ENCODE data around the gene PPP6R2.
"Not testable (repeated sequence)": the region's sequence is repeated elsewhere in the genome, so short reads cannot be mapped to it uniquely, and the experiment has no call there.

Gene PPP6R2

DNA sequence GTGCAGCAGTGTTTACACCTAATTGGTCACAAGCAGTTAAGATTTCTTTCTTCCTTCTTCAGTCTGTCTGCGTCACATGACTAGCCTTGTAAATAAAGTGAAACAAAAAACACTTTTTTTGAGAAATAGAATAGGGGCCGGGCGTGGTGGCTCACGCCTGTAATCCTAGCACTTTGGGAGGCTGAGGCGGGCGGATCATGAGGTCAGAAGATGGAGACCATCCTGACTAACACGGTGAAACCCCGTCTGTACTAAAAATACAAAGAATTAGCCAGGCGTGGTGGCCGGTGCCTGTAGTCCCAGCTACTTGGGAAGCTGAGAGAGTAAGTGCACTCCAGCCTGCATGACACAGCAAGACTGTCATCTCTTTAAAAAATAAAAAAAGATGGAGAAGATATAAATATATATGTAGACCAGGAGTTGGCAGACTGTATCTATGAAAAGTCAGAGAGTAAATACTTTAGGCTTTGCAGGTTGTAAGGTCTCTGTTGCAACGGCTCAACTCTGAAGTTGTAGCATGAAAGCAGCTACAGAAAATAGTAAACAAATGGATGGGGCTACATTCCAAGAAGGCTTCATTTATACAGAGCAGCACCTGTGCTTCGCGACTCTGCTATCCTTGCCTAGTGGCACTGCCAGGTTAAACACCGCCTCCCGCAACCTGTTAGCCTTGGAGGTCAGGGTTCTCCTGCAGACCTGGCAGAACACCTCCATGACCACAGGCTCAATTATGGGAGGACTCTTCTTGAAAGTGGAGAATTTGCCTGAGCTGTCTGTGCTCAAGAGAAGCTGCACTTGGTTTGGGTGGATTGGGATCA, 55.9 kb downstream of the PPP6R2 start:
- DNase-seq (ENCODE audit: low read depth) = no peak

DNA sequence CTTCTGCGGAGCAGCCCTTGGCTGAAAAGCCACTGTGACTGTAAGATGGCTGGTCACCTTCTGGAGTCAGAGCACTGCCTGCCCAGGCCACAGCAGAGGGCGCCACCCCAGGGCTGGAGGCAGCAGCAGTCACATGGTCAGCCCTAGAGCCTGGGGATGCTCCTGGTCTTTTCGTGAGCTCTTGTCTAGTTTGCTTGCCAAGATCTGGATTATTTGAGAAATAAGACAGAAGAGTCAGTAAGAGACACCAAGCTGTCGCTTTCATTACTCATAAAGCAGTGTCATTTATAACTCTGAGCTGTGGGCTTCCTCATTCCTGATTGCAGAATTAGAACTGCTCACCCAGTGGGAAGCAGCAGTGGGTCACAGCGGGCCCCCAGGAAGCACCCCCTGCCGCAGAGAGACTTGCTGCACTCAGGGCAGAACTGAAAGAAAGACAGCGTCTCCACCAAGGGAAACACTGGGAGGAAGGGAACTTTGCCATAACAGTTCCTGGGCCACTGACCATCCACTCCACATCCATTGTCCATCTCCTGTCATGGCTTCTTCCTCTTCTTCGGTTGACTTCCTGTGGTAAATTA, 56.7 kb downstream of the PPP6R2 start:
- peak; percentile 12 for DNase-seq (ENCODE audit: low read depth)

DNA sequence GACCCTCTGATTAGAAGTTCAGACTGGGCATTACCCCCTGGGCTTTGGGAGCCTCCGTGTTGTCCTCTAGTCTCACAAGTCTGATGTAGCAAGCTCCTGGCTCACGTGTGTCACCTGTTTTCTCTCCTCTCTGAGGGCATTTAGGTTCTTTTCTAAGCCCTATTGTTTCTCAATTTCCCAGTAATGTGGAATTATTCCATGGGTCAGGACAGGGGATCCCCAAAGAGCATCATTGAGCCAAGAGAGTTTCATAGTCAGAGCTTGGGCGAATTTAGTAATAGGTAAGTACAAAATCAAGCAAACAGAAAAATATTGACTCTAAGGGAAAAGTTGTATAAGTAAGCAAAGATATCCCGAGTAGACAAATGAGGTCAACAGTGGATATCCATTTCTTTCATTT, 57.3 kb downstream of the PPP6R2 start:
- DNase-seq (ENCODE audit: low read depth) = no peak

DNA sequence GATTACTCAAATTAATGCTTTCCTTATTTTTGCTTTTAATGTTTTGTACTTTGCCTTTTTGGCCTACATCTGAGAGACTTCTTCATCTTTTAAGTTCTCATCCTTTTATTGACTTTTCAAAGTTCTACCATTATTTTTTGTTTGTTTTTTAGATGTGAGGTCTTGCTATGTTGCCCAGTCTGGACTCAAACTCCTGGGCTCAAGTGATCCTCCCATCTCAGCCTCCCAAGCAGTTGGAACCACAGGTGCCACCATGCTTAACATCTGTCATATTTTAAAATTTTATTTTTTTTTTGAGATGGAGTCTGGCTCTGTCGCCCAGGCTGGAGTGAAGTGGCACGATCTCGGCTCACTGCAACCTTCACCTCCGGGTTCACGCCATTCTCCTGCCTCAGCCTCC, 57.8 kb downstream of the PPP6R2 start:
- DNase-seq (ENCODE audit: low read depth) = no peak

DNA sequence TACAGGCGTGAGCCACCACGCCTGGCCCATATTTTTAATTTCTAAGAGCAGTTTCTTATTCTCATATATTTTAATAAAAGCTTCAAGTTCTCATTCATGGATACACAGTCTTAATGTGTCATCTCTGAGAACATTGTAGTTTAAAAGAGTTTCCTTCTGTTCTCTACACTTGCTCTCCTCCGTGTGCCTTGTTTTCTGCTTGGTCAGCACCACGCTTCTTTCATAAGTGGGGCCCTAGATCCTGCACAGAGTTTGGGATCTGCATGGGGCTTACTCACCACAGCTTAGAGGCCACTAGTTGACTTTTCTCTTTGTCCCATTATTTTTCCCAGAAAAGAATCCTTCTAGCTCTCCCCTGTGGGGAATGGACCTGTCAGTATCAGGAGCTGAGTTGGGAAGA, 58.8 kb downstream of the PPP6R2 start:
- no peak for DNase-seq (ENCODE audit: low read depth)

DNA sequence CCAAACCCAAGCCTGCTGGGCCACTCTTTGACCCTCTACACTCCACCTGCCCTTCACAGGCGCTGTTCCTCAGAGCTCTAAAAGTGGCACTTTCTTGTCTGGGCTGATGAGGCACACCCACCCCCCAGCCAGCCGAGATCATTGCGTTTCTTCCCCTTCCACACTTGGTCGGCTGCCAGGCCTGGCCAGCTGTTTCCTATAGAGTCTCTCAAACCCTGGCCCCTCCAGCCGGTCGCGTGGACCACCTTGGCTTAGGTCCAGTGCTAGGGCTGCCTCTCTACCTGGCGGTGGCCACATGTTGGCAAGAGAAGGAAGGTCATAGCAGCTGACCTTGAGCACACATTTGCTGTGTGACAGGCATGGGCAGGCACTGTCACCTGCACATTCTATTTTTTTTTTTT, 60.6 kb downstream of the PPP6R2 start:
- no peak for DNase-seq (ENCODE audit: low read depth)

DNA sequence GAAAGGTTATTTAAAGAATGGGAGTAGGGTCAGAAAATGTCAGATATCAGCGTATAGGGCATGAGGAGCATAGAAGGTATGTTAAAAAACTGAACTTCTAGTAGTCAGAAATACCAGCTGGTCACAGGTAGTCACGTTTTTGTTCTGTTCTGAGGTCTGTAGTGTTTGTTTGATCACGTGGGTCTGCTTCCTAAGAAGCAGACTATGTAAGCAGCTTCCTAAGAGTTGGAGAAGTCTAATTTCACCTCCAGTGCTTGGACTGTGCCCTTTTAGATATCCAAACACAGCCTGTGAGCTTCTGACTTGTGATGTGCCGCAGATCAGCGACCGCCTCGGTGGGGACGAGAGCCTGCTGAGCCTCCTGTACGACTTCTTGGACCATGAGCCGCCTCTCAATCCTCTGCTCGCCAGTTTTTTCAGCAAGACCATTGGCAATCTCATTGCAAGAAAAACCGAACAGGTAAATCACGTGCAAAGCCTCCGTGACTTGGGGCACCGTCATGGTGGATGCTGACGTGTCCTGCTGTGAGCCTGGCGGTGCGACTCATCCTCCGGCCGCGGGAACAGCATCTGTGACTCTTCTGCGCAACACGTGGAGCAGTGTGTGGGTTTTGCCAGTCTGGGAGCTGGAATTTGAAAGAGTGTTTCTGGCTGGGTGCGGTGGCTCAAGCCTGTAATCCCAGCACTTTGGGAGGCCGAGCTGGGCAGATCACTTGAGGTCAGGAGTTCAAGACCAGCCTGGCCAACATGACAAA, 63.5 kb downstream of the PPP6R2 start:
- no peak for DNase-seq (ENCODE audit: low read depth)

DNA sequence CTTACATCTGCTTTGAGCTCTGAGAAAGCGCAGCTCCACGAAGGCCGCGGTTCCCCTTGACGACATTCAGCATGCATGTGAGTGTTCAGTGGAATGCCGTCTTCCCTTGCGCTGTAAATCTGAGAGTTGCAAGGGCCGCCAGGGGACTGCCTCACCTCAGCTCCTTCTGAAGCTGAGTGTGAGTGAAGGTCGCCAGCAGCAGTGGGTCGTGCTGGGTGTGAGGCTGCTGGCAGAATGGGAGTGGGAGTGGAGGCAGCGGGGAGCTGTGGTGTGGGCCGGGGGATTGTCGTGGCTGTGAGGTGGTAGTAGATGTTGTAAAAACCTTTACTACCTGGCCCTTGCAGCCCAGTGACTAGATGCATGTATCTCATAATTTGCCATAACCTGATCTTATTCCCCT, 65.2 kb downstream of the PPP6R2 start:
- no peak for DNase-seq (ENCODE audit: low read depth)

DNA sequence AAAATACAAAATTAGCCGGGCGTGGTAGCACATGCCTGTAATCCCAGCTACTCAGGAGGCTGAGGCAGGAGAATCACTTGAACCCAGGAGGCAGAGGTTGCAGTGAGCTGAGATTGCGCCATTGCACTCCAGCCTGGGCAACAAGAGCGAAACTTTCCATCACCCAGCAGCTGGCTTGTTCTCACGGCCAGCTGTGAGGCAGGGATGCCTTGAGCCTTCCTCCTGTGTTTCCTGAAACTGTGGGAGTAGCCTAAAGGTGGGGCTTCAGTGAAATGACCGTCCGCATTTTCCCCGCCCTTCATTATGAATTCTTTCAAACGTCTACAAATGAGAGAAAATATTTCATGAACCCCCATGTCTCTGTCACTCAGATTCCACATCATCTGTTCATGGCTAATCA, 65.8 kb downstream of the PPP6R2 start:
- not testable (repeated sequence) for DNase-seq (ENCODE audit: low read depth)

DNA sequence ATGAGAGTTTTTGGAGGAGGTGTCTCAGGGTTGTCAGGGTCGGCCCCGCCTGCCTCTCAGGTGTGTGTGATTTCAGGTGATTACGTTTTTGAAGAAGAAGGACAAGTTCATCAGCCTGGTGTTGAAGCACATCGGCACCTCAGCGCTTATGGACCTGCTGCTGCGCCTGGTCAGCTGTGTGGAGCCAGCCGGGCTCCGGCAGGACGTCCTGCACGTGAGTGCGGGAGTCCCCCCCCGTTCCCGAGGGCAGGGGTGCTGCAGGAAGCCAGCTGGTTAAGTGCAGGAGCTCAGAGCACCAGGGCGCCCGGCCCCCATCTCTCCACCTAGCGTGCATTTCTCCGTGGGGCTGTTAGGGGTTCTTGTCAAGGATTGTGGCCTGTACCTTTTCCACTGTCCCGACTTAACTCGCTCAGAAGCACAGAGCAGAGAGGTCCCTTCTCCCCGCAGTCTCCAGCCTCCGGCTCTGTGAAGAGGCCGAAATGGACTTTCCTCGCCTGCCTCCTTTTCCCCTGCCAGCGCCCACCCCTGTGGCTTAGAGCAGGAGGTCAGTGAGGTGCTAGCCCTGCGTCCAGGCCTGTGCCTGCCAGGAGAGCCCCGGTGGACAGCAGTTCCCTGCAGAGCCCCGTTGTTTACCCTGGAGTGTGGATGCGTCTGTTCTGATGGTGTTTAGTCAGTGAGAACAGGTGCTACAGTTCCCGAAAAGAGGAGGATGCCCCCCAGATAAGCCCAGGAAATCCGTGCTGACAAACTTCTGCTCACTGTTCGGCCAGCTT, 71.5 kb downstream of the PPP6R2 start:
- DNase-seq (ENCODE audit: low read depth) = no peak

DNA sequence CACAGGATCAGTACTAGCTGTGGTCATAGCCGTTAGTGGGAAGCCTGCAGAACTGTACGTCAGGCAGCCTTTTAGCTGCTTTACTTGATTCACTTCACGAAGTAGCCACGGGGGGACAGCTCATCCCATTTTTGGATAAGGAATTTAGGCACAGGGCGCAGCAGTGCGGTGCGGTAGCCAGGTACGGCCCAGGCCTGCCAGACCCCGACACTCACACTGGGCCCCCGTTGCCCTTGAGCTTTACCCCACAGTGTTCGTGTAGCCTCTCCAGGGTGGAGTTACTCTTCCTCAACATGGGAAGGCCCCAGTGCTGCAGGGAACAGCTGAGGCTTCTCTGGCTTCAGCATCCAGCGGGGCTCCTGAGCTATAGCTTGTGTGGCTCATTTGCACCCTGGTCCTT, 72.3 kb downstream of the PPP6R2 start:
- no peak for DNase-seq (ENCODE audit: low read depth)

DNA sequence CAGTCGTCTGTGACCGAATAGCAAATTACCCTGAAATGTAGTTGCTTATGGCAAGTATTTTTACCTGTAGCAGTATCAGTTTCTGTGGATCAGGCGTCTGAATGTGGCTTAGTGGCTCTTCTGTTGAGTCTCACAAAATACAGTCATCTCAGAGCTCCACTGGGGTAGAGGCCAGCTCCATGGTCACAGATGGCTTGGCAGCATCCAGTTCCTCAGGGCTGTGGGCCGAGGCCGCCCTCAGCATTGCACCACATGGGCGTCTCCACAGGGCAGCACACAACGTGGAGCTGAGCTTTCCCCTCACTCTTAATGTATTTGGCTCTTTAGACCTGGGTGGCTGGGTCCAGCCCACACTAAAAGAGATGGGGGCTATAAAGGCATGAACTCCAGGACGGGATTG, 73.9 kb downstream of the PPP6R2 start:
- DNase-seq (ENCODE audit: low read depth) = no peak

DNA sequence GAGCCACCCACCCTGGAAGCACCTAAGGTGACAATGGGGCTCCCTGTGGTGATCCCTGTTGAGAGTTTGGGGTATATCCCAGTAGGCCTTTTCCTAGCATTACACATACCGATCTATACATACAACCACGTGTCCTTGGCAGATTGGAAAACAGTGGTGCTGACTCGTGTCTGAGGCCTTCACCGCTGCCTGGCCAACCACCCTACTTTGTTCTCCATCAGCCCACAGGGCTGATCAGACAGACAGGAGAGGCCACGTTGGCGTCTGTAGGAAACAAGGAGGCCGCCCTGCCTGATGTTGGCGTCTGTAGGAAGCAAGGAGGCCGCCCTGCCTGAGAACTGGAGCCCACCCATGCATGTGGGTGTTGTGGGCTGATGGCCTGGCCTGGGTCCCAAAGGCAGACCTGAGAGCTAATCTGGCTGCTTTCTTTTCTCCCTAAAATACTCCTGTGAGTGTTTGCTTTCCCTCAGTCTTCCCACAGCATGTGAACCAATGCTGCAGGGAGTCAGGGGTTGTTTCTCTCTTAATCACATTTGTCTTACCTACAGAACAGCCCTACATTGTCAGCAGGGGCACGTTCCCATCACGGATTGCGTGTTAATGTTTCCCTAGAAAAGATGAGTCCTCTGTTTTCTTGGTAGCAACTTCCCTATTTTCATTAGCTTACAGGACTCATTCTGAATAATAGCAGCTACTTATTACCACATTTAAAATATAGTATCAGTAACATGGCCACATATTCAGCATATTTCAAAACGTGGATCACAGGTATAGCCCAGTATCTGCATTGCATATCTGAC, 74.5 kb downstream of the PPP6R2 start:
- DNase-seq (ENCODE audit: low read depth) = no peak

DNA sequence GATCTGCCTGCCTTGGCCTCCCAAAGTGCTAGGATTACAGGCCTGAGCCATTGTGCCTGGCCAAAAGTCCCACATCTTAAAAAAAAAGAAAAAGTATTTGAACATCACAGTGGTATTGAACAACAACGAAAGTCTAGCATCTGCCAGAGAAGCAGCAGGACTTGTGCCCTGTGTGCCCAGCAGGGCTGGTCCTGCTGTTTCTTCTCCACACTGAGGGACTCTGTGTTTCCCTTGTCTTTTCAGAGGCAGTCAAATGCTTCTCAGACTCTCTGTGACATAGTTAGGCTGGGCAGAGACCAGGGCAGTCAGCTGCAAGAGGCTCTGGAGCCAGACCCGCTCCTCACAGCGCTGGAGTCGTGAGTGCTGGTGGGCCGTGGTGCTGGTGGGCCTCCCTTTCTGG, 75.5 kb downstream of the PPP6R2 start:
- no peak for DNase-seq (ENCODE audit: low read depth)

DNA sequence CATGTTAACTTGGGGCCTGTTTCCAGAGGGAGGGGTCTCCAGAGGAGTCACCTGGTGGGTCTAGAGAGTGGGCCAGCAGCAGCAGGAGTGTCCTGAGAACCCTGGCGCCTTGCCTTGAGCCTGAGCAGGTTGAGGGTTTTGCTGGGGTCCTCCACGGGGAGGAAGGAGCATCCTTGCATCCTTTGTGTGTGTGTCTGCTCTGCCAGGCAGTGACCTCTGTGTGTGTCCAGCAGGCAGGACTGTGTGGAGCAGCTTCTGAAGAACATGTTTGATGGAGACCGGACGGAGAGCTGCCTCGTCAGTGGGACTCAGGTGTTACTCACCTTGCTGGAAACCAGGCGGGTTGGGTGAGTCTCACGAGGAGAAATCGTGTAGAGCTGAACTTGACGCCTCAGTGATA, 76.0 kb downstream of the PPP6R2 start:
- DNase-seq (ENCODE audit: low read depth) = no peak

DNA sequence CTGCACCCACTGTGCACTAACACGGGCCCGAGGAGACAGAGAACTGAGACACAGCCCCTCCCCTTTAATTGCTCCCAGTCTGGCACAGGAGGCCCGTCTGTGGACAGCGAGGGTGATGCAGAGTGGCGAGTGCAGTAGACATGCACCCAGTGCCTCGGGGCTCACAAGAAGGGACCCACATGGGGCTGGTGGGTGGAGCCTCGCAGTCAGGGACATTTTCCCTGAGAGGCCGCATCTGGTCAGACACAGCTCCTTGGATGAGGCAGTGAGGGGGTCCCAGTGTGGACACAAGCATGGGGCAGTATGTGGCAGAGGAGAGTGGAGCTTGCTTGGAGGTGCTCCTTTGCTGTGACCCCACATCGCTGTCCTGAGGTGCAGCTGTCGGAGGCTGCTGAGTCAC, 76.9 kb downstream of the PPP6R2 start:
- DNase-seq (ENCODE audit: low read depth) = no peak

DNA sequence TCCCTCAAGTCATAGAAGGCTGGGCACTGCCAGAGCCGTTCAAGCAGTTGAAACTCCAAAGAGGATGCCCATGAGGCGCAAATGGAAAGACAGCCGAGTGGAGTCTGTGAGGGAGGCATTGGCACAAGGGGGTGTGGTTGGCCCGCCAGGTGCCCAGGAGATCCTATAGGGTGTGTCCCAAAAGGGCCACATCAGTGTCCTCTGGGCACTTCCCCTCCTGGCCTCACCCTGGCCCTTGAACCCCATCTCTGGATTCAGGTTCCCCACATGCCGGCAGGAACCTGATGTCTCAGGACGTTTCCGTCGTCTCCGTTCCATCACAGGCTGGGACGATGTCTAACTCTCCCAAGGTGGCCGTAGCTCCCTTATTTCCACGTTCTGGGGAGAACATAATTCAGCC, 77.5 kb downstream of the PPP6R2 start:
- no peak for DNase-seq (ENCODE audit: low read depth)

DNA sequence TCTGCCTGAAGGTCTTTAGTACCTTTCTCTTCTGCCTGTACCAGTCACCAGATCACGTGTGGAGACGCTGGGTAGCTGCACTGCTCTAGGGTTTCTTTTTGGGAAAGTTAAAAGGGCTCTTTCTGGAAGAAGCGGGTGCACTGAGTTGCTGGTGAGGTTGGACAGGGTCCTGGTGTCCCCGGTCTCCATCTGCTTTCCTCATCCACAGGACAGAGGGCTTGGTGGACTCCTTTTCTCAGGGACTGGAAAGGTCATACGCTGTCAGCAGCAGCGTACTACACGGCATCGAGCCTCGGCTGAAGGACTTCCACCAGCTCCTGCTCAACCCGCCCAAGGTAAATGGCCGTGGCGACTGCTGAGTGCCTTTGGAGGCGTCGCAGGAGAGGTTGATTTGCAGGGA, 78.9 kb downstream of the PPP6R2 start:
- DNase-seq (ENCODE audit: low read depth) = no peak

DNA sequence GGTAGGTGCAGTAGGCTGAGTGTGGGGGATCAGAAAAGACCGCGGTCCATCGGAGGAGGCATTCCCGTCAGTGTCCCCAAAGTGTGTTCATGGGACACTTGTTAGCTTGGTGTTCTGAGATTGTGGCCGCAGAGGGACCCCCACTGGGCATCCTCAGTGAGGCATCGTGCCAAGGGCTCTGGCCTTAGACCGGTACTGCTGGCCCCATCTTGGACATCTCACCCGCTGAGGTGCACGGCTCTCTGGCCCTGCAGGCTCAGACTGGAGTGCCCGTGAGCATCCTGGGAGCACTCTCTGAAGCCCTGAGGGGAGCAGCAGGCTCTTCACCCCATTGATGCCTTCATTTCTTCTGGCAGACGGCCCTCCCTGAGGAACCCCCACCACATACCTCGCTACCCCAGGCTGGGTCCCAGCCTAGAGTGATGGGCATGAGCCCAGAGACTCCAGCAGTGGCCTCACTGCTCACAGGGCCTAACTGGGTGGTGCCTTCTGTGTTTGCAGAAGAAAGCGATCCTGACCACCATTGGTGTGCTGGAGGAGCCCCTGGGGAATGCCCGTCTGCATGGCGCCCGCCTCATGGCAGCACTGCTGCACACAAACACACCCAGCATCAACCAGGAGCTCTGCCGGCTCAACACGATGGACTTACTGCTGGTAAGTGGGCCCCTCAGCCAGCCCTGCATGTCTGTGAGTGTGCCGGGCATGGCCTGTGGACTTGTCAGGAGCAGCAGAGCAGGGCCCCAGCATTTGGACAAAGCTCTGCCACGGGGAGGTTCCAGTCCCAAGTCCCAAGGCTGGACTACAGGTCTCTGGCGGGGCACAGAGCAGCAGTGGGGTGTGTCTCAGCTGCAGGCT, 80.1 kb downstream of the PPP6R2 start:
- DNase-seq (ENCODE audit: low read depth) = no peak

DNA sequence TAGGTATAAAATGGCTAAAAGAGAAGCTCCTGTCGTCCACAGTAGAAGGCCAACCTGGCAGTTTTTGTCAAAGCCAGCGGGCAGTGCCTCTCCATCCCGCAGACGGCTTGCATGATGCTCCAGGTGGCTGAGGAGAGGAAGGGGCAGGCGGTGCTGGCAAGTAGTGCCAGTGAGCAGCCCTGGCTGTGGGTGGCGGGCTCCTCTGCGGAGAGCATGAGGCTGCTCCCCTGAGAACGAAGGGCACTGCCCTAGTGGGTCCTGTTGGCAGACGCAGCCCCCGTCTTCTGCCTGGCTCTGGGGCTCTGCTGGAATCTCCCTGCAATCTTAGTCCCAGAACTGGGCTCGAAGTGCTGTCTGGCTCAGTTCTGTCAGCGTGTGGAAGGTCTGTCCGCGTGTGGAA, 80.8 kb downstream of the PPP6R2 start:
- DNase-seq (ENCODE audit: low read depth) = no peak

Measured in GM04504 (cell line).